ENCODE results near the gene RBM33. TPM values are rescaled to one million over a fixed set of nuclear protein-coding genes. Genes with fewer than 3 reads are reported as not detected.
A peak's percentile ranks its signal among the peaks of the same experiment; 100 is the strongest.

The RBM33 gene
- polyA plus RNA-seq, 3 donors: 15.0 to 27.7 (median 22.2) TPM

DNA sequence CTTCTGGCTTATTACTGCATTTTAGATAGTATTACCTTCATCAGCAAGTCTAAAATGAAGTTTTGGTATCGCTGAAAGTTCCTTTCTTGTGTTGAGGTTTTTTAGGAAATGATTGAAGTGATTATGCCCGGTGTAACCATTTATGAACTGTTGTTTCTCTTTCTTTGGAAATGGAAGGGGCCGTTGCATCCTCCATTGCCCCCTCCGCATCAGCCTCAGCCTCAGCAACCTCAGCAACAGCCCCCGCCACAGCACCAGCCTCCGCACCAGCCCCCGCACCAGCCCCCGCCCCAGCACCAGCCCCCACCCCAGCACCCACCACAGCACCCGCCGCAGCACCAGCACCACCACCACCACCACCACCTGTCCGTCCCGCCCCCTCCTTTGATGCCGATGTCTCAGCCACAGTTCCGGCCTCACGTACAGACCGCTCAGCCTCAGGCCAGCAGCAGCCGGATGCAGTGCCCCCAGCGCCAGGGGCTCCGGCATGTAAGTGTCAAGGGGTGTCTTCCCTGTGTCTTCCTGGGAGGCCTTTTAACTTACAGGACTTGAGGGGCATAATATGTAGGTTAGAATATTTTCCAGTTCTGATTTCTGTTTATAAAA, 95.2 kb downstream of the RBM33 start:
- Mint-ChIP-seq H3K9me3 (no peaks in the 10 kb centered on the region), H3K4me3 (no peak overlapping the region), H3K27me3 (ENCODE audit: low read depth in 3 of 3) (no peaks in the 10 kb centered on the region), H3K36me3 (peaks cover 78 to 80% of the 10 kb centered on the region in 2 donors), H3K4me1 (peaks cover 2% of the 10 kb centered on the region), H3K27ac (no peak overlapping the region)
- Histone ChIP-seq H3K79me2 (ENCODE audit: insufficient read depth, low read length) (peaks cover 21% of the 10 kb centered on the region), H3K27ac (ENCODE audit: low read depth in 1 of 2, low read length in 2 of 2) (no peak overlapping the region), H3K9ac (ENCODE audit: insufficient read depth, low read length, poor library complexity, severe bottlenecking) (no peak overlapping the region), H3K9me3 (replicated peaks in 1 of 2; ENCODE audit: control insufficient read depth in 1 of 2, insufficient read depth in 1 of 2, low read length in 2 of 2) (no peaks in the 10 kb centered on the region), H4K20me1 (ENCODE audit: insufficient read depth, low read length) (peaks cover 82% of the 10 kb centered on the region), H3K4me1 (ENCODE audit: control insufficient read depth in 1 of 2, insufficient read depth in 2 of 2, low read length in 2 of 2) (no peaks in the 10 kb centered on the region), H2AFZ (ENCODE audit: insufficient read depth, low read depth, low read length, poor library complexity, severe bottlenecking) (no peak overlapping the region), H3K4me2 (replicated peaks; ENCODE audit: extremely low read depth, low read length, poor library complexity, severe bottlenecking) (no peak overlapping the region), H3K4me3 (replicated peaks in 1 of 3; ENCODE audit: low read depth in 2 of 3, low read length in 3 of 3) (no peak overlapping the region), H3K36me3 (replicated peaks in 1 of 2; ENCODE audit: control insufficient read depth in 1 of 2, insufficient read depth in 2 of 2, low read length in 2 of 2) (peaks cover 76 to 99% of the 10 kb centered on the region in 2 donors), H3K27me3 (ENCODE audit: control insufficient read depth in 2 of 2, insufficient read depth in 2 of 2, low read length in 2 of 2) (no peaks in the 10 kb centered on the region)
- intact Hi-C loops (cut with micrococcal nuclease): loop anchor here in 1 of 2 donors (10.0 kb wide), 1 partner anchor 815 kb away; no protein-coding TSS in a partner anchor
- DNase-seq: no peak
- TF ChIP-seq, protein P1, sequence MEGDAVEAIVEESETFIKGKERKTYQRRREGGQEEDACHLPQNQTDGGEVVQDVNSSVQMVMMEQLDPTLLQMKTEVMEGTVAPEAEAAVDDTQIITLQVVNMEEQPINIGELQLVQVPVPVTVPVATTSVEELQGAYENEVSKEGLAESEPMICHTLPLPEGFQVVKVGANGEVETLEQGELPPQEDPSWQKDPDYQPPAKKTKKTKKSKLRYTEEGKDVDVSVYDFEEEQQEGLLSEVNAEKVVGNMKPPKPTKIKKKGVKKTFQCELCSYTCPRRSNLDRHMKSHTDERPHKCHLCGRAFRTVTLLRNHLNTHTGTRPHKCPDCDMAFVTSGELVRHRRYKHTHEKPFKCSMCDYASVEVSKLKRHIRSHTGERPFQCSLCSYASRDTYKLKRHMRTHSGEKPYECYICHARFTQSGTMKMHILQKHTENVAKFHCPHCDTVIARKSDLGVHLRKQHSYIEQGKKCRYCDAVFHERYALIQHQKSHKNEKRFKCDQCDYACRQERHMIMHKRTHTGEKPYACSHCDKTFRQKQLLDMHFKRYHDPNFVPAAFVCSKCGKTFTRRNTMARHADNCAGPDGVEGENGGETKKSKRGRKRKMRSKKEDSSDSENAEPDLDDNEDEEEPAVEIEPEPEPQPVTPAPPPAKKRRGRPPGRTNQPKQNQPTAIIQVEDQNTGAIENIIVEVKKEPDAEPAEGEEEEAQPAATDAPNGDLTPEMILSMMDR (IDR thresholded peaks at IDR 0.05): no peak
- WGBS (ENCODE audit: insufficient coverage): 93% methylated on average over 6 of the region's 19 CpGs

DNA sequence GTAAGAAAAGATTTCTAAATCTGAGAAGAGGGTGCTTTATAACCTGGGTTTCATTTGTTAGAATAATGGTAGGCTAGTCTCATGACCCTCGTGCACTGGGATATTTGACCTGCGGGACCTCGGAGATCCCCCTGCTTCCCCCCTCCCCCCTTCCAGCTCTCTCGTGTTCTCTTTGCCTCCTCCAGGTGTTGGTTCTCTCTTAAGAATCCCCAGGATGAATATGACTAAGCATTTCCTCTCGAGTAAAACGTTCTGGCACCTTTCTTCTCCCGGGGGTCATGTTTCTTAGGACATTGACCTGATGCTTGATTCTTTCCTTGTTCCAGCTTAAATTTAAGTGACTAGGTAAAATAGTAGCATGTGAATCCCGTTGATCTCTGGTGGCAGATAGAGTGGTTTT, 96.6 kb downstream of the RBM33 start:
- Mint-ChIP-seq H3K36me3 (peaks cover 83 to 87% of the 10 kb centered on the region in 2 donors), H3K27ac (peak overlapping the region in 2 of 7 donors; percentile 31 to 78), H3K27me3 (ENCODE audit: low read depth in 3 of 3) (no peaks in the 10 kb centered on the region), H3K4me1 (peaks cover 2% of the 10 kb centered on the region), H3K9me3 (no peaks in the 10 kb centered on the region), H3K4me3 (no peak overlapping the region)
- Histone ChIP-seq H3K9ac (ENCODE audit: insufficient read depth, low read length, poor library complexity, severe bottlenecking) (no peak overlapping the region), H2AFZ (ENCODE audit: insufficient read depth, low read depth, low read length, poor library complexity, severe bottlenecking) (no peak overlapping the region), H3K4me3 (replicated peaks in 1 of 3; ENCODE audit: low read depth in 2 of 3, low read length in 3 of 3) (no peak overlapping the region), H3K9me3 (replicated peaks in 1 of 2; ENCODE audit: control insufficient read depth in 1 of 2, insufficient read depth in 1 of 2, low read length in 2 of 2) (no peaks in the 10 kb centered on the region), H3K27me3 (ENCODE audit: control insufficient read depth in 2 of 2, insufficient read depth in 2 of 2, low read length in 2 of 2) (no peaks in the 10 kb centered on the region), H4K20me1 (ENCODE audit: insufficient read depth, low read length) (peaks cover 79% of the 10 kb centered on the region), H3K79me2 (ENCODE audit: insufficient read depth, low read length) (peaks cover 29% of the 10 kb centered on the region), H3K27ac (ENCODE audit: low read depth in 1 of 2, low read length in 2 of 2) (peak overlapping the region in 1 of 2 donors; percentile 40), H3K4me1 (ENCODE audit: control insufficient read depth in 1 of 2, insufficient read depth in 2 of 2, low read length in 2 of 2) (no peaks in the 10 kb centered on the region), H3K4me2 (replicated peaks; ENCODE audit: extremely low read depth, low read length, poor library complexity, severe bottlenecking) (no peak overlapping the region), H3K36me3 (replicated peaks in 1 of 2; ENCODE audit: control insufficient read depth in 1 of 2, insufficient read depth in 2 of 2, low read length in 2 of 2) (peaks cover 86 to 99% of the 10 kb centered on the region in 2 donors)
- TF ChIP-seq, protein P1 (IDR thresholded peaks at IDR 0.05): no peak
- intact Hi-C loops (cut with micrococcal nuclease): no loop called here
- 66% methylated on average over 5 of the region's 8 CpGs for WGBS (ENCODE audit: insufficient coverage)
- DNase-seq: no peak
